ENCODE data around the gene CHST14.

Gene CHST14, protein sequence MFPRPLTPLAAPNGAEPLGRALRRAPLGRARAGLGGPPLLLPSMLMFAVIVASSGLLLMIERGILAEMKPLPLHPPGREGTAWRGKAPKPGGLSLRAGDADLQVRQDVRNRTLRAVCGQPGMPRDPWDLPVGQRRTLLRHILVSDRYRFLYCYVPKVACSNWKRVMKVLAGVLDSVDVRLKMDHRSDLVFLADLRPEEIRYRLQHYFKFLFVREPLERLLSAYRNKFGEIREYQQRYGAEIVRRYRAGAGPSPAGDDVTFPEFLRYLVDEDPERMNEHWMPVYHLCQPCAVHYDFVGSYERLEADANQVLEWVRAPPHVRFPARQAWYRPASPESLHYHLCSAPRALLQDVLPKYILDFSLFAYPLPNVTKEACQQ

DNA sequence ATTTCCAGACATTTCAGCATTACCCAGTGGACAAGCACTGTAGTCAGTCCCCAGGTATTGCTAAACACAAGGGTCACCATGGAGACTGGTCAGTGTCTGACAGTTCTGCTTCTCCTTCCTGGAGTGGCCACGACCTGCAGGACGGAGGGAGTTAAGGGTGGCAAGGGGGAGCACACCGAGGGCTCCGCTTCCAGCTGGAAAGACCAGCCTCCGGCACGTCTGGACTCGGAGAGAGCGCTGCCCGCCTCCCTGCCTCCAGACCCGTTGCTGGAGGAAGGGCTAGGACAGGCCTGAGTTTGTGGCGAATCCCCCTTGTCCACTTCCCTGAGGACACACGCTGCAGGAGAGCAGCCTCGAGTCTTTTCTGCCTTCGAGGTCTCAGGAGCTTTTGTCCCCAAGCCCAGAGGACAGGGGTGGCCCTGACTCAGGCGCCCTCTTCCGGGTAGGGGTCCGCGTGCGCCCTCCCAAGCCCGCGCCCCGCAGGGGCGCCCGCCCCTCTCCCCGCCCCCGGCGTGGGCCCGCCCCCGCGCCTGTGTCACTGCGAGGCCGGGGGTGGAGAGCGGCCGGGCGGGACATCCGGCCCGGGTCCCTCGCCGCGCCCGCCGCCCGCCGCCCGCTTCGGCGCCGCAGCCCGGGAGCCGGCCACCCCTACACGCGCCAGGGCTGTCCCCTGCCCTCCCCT lies at the start of gene CHST14:
Gene CHST14 (plus strand): TSS at position 562 of the 682 bp plus-strand sequence. CDS start 230 bp downstream, outside the sequence.
- FAIRE-seq = no peak
- peak; percentile 88 for DNase-seq (ENCODE audit: insufficient read length, low spot score)

DNA sequence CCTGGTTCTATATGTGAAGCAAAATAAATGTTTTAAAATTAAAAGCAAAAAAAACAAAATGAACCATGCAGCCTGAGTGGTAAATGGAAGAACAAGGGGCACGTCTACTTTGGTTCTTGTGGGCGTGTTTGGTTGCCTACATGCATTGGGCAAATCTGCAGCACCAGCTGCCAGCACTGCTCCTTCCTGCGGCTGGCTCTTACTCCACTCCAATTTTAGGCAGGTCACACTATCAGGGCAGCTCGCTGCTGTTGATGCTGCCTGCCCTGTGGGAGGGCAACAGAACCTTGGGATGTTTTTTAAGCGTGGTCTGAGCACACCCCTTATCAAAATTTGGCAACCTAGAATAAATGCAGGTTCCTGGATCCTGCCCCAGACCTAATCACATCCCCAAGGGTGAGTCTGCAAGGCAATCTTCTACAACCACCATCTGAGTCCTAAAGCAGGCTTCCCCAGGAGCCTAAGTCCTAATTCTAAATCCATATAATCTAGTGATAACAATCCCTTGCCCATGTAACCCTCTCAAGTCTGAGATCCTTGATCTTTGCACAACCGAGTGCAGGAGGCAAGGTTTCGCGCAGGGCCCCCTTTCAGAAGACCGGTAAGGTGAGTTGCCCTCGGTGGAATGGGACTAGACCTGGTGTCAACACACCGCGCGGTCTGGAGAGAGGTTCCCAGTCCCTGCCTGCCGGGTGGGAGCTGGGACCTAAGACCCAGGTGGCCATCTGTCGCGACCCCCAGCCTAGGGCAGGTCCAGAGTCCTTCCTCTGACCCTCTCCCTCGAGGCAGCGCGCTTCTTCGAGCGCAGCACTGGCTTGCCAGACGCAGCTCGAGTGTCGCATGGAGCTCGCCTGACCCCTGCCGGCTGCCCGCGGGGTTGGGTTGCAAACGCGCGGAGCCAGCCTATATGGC lies 49.3 kb upstream of the CHST14 start:
- DNase-seq (ENCODE audit: insufficient read length, low spot score) (peak; percentile 95), FAIRE-seq (no peak)

DNA sequence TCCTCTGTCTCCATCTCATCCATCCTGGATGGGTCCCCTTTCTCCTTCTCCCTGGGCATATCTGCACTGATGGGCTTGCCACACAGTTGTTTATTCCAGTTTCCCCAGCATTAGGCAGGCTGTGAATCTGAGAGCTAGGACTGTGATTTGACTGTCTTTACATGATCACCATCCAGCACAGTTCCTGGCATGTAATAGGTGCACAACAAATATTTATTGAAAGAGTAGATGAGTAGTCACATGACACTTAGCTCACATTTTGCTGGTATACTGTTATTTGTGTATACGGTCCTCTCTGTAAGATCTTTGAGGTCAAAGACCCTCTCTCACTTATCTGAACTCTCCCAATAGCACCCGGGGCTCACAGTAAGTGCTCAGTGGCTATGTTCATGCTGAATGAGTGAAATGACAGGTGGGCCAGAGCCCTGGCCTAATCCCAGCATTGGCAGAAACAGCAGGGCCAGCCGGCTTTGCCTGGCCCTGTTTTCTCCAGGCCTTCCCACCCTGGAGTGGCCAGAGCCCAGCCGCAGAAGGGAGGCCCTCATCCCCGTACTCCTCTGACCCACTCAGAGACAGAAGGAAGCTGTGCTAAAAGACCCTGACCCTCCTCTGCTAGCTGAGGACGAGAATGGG lies 46.2 kb upstream of the CHST14 start:
- DNase-seq (ENCODE audit: insufficient read length, low spot score) = no peak
- no peak for FAIRE-seq

DNA sequence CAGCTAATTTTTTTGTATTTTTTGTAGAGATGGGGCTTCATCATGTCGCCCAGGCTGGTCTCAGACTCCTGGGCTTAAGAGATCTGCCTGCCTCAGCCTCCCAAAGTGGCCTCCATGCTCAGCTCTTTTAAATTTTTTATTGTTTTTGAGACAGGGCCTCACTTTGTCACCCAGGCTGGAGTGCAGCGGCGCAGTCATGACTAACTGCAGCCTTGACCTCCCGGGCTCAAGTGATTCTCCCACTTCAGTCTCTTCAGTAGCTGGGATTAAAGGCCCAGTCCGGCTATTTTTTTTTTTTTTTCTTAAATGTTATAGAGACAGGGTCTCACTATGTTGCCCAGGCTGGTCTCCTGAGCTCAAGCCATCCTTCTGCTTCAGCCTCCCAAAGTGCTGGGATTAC lies 45.1 kb upstream of the CHST14 start:
- FAIRE-seq (no peak), DNase-seq (ENCODE audit: insufficient read length, low spot score) (no peak)

DNA sequence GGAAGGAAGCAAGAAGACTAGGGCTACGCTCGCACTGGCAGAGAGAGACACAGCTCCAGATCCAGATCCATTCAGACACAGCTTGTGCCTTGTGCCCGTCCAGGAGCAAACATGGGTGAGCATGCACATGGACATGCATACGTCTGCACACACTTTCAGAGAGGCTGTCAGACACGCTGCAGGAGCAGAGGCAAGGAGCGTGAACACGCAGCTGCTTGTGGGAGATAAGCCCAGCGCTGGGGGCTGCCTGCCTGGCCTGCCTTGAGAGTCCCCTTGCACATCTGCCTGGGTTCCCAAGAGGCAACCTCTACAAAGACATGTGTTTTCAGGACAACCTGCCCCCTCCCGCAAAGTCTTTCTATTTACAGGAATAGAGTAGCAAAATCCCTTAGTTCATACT lies 43.6 kb upstream of the CHST14 start:
- no peak for FAIRE-seq
- no peak for DNase-seq (ENCODE audit: insufficient read length, low spot score)

DNA sequence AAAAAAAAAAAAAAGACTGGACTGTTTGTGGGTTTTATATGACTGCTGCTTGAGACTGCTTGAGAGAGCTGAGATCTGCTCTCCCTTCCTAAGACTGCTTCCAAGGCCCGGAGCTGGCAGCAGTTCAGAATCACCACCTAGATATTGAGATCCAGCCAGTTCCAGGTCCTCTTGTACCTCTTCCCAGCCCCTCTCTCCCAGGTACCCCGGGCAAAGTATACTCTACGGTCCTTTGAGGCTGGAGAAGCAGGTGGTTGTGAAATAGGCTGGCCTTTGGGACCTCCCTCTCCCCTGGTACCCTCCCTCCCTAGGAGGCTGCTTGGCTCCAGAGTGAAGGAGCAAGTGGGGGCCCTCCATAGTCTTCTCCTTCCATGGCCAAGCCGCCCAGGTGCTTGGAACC lies 42.6 kb upstream of the CHST14 start:
- no peak for FAIRE-seq

DNA sequence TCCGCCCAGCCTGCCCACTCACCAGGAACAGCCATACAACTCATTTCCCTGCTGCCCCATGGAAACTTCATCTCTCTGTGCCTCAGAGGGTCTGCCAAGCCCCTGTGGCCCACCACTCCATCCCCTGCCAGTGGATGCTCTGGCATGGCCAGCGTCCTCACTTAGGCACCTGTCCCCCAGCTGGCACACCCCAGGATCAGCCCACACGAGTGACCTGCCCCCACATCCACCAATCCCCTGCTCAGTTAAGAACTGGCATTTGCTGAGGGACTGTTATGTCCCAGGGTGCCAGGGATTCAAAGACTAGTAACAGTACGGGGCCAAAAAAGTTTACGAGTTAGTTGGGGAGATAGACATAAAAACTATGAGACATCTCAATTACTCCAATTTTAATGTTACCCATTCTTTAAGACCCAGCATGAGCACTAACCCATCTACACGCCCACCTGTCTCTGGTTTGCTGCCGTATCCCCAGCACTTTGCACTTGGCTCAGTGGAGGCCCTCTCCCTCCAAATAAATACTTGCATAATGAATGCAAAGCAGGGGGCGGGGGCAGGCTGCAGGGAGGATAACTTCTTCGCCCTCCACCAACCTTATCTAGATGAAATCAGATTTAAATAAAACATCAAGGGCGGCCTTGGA lies 41.6 kb upstream of the CHST14 start:
- DNase-seq (ENCODE audit: insufficient read length, low spot score) (no peak), FAIRE-seq (no peak)

More for the DNA sequence above, 42.6 kb upstream of the CHST14 start:
- DNase-seq (ENCODE audit: insufficient read length, low spot score) = no peak

DNA sequence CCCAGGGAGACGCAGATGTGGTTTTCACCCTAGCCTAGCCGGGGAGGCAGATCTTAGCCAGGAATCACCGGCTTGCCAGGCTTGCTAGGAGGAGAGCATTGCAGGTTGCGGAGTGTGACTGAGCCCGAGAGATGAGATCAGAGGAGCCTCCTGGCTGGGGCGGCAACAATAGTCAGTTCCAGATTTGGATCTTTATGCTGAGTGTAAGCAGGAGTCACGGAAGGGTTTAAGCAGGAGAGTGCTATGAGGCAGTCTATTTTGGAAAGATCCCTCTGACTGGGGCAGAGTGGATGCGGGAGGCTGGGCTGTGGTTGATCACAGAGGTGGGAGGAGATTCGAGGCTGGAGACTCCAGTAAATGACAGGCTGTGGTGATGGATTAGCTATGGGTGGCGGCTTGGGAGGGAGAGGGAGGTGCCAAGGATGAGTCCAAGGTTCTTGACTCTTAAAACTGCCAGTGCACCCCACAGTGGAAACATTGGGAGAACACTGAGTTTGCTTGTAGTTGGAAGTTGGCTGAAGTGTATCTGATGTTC lies 40.4 kb upstream of the CHST14 start:
- DNase-seq (ENCODE audit: insufficient read length, low spot score) = no peak
- FAIRE-seq = no peak

DNA sequence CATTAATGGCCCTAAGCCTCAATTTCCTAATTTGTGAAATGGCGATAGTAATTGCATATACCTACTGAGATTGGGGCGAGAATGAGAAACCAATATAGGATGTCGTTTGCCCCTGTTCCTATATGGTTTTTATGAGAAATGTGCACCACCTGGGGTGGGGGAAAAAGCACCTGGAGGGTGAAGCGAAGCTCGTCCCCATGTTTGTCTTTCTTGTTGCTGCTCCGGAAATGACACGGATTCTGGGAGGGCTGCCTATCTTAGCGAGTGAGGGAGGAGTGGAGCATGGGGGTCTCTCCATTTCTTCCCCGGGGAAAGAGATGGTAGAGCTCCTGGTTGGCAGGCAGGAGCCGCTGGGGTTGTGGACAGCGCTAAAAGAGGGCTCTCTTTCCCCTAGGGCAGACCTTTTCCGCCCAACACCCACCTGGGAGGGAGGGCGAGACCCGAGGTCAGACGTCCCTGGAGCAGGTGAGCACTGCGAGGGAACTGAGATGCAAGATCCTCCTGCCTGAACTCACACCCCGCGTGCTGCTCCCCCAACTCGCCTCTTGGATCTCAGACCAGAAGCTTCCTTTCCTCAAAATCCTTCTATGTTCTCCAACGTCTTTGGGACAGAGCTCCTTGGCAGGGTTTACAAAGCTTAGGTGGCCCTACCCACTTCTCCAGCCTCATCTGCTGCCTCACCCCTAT lies 35.6 kb upstream of the CHST14 start:
- FAIRE-seq (no peak), DNase-seq (ENCODE audit: insufficient read length, low spot score) (no peak)

DNA sequence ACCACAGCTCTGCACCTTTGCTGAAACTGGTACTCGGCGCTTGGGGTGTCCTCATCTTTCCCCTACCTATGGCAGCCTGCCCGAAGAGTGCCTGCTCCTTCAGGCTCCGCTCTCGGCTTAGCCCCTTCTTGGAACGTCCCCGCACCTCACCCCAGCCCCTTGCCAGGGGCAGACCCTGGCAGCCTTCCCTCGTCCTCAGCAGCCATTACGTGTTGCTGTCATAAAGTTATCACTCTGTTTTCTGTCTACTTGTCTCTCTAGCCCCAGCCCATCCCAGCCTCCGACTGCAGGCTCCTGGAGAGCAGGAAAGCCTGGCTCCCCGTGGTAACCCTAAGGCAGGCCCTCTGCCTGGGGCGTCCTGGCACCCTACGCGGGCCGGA lies 35.1 kb upstream of the CHST14 start:
- FAIRE-seq = no peak

DNA sequence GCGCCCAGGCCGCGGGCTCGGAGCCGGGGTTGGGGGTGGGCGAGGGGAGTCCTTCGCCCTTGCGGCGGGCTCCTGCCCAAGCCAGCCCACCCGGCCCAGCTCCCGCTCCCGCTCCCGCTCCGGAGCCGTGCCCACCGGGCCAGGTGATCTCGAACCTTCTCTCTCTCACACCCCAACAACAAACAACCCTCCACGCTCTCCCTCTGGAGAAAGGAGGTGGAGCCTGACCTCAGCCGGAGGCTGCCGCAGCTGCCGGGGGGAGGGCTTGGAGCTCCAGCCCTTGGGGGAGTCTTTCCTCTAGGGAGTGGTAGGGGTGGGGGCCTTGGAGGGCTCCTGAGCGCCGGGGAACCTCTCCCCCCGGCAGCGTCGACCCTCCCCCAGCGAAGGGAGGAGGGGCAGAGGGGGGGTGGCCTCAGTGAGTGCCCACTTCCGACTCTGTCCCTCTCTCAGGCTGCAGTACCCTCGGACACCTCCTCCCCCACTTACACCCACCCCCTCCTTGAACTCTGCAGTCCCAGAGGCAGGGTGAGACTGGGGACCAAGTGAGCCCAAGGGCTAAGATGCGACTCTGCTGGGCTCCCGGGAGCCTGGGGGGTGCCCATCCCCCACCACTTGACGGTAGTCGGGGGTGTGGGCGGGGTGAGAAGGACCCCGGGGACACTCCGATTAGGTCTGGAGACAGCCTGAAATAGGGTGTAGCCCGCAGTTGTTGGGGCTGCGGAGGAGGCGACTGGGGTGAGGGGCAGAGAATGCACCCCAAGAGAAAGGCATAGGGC lies 34.5 kb upstream of the CHST14 start:
- DNase-seq (ENCODE audit: insufficient read length, low spot score) (no peak), FAIRE-seq (no peak)

More for the DNA sequence above, 35.1 kb upstream of the CHST14 start:
- no peak for DNase-seq (ENCODE audit: insufficient read length, low spot score)

DNA sequence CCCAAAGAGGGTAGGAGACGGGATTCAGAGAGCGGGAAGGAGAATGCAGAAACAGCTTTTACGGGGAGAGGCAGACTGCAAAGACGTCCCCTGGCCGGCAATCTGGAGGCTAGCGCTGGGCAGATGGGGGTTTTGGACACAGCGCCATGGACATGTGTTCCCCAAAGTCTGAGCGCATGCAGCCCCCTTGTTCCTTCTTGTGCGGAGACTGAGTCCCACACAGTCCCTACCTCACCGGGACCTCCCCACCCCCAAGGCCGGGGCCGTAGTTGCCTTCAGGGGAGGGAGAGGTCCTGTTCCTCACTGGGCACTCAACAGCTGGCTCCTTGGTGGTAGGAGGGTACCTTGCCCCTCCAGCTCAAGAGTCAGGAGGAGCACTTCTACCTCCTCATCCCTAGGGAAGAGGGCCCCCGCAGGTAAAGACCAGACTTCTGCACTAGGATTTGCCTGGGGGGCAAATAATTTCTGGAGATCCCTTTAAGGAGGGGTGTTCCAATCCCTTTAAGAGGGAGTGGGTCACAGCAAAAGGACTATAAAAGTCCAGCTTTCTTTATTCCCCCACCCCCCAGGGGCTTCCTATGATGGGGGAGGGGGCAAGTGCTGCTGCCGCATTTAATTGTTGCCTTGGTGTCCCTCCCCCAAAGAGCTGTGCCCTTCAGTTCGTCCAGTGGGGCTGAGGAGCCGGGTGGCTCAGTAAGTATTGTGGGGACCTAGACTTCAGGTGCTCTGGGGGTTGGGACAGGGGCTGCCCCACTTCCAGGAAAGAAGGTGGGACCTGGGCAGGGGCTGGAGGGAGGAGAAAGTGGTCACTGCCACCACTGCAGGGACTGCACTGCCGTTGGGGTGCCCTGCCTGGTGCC lies 33.7 kb upstream of the CHST14 start:
- DNase-seq (ENCODE audit: insufficient read length, low spot score) (no peak), FAIRE-seq (no peak)

DNA sequence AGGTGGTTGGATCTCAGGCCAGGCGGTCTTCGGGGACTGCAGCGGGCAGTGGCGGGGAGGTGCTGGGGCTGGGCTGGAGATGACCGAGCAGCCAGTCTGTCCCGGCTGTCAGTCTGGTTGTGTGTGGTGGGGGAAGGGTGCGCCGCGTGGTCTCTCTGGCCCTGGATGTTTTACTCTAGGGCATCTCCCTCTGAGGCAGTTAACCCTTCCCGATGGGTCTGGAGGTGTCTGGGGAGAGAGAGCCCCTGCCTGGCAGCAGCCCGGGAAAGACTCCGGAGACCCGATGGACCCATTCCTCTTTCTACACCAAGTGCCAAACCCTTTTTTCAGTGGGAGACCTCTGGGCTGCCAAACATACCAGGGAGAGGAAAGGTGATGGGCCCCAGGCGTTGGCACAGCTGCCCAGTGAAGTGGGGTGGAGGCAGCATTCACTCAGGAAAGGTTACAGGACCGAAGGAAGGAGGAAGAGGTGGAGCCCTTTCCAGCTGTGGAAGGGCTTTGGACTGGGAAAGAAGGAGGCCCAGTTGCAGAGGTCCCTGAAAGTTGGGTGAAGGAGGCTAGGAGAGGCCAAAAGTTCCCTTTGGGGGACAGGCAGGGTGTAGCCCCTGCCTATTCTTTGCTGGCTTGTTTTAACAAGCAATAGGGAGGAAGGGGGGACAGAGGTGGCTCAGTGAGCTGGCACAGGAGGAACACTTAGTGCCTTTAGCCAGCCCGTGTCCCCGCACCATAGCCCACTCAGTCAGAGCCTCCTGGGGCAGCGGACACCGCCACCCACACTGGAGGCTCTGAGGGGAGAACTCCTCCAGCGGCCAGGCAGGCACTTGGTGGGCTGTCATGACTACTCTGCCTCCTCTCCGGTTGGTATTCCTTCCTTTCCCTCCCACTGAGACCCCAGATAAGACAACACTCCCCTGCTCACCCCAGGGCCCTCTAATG lies 32.8 kb upstream of the CHST14 start:
- no peak for DNase-seq (ENCODE audit: insufficient read length, low spot score)
- no peak for FAIRE-seq

DNA sequence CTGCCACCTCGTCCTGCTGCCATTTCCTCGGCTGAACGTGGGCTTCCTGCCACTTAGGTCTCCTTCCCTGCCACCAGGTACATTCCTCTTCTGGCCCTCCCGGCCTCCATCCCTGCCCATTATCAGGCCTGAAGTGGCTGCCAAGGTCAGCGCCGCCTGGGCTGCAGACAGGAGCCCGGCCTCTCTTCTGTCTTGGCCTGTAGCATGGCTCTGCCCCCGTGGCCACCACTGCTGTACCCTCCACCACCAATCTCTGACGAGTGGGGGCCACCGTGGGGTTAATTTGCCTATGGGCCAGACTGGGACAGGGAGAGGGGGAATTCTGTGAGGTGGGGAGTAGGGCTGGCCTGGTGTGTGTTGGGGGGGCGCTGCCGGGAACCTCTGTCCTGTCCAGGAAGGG lies 32.1 kb upstream of the CHST14 start:
- no peak for DNase-seq (ENCODE audit: insufficient read length, low spot score)
- no peak for FAIRE-seq

DNA sequence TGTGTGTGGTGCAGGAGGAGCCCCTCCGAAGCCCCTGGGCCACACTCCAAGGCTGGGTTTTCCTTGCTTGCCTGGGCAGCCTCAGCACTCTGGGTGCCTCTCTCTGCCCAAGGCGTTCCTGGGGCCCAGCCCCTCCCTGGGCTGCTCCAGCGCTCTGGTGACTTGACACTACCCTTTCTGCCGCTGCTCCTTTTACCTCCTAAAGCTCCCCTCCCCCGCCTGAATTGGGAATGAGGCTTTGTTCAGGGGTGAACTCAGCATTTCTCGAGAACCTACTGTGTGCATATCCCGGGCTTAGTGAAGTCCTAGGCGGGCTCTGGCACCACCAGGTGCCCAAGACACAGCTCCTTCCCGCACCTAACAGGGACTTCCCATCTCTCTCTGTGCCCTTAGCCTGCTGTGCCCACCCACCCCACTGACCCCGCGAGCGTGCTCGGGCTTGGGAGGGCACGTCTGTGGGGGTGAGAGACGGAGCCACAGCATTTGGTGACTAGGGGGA lies 31.3 kb upstream of the CHST14 start:
- no peak for DNase-seq (ENCODE audit: insufficient read length, low spot score)
- FAIRE-seq = no peak

DNA sequence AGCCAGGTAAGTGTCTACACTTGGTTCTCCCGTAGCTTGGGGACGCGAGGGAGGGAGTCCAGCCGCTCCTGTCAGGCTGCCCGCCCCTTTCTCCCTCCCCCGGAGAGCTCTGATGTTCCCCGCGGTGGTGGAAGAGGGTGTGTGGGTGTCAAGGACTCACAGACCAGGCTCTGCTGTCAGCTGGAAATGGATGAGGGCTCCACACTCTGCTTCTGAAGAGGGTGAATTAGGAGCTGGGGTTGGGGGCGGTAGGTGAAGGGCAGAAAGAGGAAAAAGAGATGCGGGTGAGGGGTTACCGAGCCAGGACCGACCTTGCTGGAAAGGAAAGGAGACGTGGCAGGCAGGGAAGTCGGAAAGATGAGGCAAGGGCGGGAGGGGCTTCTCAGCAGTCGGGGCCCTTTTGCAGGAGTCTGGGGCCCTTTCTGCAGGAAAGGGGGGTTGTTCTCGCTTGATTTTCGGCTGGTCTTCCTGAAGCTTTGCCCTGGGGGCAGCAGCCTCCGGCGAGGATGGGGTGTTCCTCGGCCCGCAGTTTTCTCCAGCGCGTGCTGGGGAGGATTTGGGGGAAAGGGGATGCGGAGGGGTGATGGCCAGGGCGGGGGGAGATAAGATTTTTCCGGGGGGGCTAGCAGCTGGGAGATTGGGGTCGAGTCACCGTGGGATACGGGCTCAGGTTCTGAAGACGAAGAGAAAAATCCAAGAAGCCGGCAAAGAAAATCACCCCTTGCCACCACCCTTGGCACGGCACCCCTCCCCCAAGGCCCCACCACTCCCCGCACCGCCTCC lies 30.6 kb upstream of the CHST14 start:
- FAIRE-seq (no peak), DNase-seq (ENCODE audit: insufficient read length, low spot score) (no peak)
